GDM1 (cell line): ENCODE data around the gene IRAK2.

Source experiments
- DNase-seq: peaks from one replicate; lab custom pipeline; 2025; lab: John Stamatoyannopoulos, UW

Gene IRAK2

DNA sequence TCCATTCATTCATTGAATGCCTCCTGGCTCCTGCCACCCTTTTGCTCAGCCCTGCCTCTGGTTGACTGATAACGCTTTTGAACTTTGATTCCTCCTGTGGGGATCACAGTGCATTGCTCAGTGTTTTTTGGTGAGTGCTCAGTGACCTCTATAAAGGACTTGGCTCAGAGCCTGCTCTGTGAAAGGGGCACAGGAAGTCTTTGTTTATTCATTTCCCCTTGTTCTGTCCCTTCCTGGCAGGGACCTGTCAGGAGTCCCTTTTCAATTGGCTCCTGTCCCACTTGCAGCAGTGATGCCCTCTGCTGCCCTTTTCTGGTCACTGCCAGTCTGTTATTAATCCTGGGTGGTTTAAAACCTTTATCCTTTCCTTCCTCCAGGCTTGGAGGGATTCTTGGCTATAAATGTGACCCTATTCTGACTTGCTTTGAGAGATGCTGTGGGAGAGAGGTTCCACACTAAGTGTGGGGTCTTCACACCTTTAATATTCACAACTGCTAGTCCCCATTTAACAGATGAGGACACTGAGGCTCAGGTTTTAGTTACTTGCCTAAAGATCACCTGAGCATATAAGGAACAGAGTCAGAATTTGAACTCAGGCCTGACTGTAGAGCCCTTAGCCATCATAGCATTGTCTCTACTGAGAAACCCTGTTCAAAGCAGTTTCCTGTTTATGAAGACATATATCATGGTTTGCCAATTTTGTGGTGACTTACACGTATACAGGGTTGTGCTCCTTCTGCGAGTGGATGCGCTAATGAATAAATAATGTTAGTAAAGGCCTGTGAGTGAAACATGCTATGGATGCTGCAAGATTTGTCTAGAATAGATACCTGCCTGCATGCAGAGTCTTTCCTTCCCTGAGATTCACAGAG lies 60.3 kb downstream of the IRAK2 start:
- DNase-seq: peak; percentile 60

GRCh38 chr3:10226293-10226692 lies 61.6 kb downstream of the IRAK2 start:
- DNase-seq: no peak

DNA sequence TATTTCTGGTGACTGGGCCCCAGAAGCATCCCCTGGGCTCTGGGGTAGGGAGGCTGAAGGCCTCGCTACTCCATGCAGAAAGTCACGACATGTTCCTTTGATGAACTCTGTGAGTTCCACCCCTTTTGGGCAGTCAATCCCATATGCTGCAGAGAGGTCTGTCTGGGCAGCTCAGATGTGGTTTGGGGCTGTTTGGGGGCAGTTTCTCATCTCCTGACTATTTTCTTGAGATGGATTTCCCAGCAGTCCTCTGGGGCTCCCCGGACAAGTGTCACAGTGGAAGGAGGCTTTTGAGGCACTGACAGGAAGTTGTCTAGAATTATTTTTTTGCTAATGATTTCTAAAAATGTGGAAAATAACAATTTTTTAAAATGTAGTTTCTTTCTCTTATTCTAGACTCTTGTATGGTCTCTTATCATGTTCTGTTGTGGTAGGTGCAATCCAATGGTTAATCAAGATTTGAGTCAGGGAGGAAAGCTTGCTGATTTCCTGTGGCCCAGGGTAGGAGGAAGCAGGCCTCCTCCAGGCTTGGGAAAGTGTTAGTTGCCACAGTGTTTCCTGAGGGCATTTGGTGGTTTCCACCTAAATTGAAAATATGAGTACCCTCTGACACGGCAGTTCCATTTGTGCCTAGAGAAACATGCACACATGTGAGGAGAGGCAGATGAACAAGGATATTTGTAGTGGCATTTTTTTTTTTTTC lies 63.7 kb downstream of the IRAK2 start:
- peak; percentile 83 for DNase-seq

DNA sequence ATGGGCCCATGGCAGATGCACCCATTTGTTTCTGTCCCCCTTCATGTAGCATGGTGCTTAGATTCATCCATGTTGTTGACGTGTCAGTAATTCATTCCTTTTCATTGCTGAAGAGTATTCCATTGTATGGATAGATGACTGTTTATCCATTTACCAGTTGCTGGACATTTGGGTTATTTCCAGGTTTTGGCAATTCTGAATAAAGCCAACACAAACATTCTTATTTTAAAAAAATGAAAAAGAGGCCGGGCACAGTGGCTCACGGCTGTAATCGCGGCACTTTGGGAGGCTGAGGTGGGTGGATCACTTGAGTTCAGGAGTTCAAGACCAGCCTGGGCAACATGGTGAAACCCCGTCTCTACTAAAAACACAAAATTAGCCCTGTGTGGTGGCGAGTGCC lies 64.9 kb downstream of the IRAK2 start:
- DNase-seq: no peak

- no peak for DNase-seq
Measured at GRCh38 chr3:10232137-10232536, 67.4 kb downstream of the IRAK2 start.

- DNase-seq: no peak
Measured at GRCh38 chr3:10233988-10234387, 69.3 kb downstream of the IRAK2 start.

DNA sequence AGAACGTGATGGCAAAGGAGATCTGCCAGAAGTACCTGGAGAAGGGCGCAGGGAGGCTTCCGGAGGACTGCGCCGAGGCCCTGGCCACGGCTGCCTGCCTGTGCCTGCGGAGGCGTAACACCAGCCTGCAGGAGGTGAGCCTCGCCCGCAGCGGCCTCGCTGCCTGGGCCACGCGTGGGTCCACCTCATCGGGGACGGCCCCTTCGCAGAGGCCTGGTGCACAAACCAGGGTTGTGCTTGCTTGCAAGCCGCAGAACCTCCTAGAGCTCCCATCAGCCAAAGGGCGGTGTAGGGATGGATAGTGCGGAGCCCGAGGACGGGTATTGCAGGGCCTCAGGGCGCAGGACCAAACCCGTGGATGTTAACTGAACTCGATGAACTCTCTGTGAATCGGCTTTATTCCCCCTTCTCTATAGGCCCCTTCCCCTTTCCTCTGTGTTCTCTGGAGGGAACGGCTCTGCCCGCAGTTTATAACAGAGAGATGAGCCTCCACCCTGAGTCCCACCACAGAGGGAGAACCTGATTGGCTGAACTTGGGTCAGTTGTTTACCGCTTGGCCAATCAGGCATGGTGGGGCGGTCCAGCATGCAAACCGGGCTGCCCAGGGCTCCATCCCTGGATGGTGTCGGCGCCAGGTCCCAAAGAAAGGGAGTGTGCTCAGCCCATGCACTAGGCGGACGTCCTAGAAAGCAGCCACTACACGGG lies 70.0 kb downstream of the IRAK2 start:
- no peak for DNase-seq

- DNase-seq: no peak
Measured at GRCh38 chr3:10235551-10235950, 70.8 kb downstream of the IRAK2 start.

DNA sequence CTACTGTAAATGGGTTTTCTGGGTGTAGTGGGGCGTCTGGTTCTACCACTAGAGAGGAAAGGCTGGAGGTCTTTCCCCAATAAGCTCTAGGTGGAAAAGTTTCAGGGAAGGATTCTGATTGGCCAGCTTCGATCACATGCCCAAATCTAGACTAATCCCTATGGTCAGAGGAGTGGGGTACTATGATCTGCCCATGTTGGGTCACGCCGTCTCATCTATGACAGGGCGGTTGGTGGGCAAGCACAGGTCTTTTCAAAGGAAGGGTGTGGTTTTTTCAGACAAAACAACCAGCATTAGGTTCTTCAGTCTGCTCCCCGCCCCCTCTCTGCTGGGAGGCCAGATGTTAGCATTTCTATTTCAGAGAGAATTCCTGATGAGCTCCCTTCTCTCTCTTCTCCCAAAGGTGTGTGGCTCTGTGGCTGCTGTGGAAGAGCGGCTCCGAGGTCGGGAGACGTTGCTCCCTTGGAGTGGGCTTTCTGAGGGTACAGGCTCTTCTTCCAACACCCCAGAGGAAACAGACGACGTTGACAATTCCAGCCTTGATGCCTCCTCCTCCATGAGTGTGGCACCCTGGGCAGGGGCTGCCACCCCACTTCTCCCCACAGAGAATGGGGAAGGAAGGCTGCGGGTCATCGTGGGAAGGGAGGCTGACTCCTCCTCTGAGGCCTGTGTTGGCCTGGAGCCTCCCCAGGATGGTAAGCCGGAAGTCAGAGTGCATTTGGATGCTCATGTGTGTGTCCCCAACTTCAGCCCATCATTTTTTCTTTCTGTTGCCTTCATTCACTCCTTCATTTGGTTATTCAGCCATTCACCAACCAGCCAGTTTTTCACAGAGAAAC lies 73.8 kb downstream of the IRAK2 start:
- DNase-seq: no peak

DNA sequence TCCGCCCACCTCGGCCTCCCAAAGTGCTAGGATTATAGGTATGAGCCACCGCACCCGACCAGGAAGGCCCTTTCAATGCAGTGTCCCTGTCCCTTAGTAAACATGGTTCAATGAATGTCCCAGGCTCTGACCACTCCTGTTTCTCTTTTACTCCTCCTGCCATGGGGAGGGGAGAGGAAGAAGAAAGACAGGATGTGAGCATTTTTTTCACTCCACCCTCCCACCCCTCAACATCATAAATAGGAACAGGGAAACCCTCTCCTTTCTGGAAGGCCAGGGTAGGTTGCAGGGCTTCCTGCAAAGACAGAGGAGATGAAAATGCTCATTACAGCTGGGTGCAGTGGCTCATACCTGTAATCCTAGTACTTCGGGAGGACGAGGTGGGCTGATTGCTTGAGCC lies 76.1 kb downstream of the IRAK2 start:
- DNase-seq: no peak

DNA sequence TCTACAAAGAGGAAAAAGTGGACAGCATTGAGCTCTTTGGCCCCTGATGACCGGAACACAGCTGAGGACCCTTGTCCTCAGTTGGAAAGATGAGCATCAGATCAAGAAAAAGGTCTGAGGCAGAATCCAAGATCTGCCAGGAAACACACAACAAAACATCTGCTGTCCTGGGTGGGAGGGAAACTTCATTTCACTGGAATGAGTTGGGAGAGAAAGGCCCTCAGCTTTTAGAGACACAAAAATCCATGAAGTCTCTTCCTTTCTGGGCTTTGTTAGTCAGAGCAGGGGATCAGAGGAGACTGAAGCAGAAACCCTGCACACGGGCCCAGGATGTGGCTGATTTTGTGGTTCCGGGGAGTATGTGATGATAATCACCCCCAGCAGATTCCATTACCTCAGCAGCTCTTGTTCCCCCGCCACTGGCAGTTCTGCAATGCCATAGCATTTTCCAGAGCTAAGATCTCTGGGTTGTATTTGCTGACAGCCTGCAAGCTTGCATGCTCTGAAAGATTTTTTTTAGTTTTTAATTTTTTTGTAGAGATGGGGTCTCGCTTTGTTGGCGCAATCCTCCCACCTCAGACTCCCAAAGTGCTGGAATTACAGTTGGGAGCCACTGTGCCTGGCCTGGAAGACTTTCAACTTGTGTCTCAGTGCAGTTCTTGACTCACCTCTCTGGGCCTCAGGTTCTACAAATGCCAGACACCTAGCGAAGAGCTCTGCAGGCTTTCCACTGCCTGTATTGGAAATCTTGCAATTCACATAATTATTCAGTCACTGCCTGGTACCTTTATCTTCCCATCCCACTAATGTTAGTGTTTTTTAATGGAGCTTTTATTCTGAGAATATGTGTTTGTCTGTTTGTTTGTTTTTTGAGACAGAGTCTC lies 77.7 kb downstream of the IRAK2 start:
- DNase-seq: no peak

GRCh38 chr3:10244009-10244408 lies 79.3 kb downstream of the IRAK2 start:
- no peak for DNase-seq

- DNase-seq: no peak
Measured at GRCh38 chr3:10245081-10245712, 80.5 kb downstream of the IRAK2 start.

DNA sequence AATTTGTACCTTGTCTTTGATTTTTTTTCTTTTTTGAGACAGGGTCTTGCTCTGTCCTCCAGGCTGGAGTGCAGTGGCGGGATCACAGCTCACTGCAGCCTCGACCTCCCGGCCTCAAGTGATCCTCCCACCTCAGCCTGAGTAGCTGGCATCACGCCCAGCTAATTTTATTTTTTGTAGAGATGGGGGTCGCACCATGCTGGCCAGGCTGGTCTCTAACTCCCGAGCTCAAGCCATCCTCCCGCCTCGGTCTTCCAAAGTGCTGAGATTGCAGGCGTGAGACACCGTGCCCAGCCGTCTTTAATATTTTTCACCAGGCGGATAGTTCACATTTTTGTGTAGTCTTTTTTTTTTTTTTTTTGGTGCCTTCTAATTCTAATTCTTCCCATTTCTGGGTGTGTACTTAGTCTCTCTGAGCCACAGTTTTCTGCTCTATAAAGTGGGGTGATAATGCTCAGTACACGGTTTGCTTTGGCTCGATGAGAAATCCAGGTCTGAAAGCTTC lies 83.0 kb downstream of the IRAK2 start:
- no peak for DNase-seq

GRCh38 chr3:10248184-10248983 lies 83.7 kb downstream of the IRAK2 start, which contains the start of gene TATDN2:
TATDN2 (plus strand) TSS chr3:10248459; CDS start chr3:10249201, 742 bp downstream.
- peak; percentile 97 for DNase-seq

GRCh38 chr3:10248984-10249748 lies 84.4 kb downstream of the IRAK2 start:
- no peak for DNase-seq

DNA sequence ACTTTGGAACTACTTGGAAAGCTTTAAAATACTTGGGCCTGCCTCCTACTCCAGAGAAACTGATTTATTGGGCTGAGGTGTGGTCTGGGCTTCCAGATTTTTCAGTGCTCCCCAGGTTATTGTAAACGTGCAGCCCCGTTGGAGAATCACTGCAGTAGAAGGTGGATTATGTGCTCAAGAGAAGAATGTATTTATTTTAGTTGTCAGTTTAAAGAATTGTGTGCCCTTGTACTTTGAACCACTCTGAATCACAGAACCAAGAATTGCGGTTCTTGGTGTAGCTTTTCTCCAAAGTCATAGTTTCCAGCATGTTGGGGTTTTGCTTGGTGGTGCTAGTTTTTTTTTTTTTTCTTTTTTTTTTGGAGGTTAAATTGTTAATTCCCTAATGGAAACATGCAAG lies 85.1 kb downstream of the IRAK2 start:
- no peak for DNase-seq

DNA sequence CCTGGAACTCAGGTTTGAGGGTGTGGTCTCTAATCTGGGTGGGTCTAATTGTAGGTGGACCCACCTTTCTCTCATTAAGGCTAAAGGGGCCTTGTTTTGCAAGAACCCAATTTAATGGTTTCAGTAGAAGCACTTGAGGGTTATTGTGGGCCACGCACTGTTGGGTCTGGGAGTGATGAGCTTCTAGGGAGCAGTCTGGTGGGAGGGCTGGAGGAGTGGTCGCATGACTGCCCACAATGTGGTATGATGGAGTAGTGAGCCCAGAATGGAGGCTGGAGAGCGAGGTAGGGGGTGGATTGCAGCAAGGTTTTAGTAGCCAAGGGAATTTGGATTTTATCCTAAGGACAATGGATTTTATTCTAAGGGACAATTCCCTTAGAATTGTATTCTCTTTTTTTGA lies 86.3 kb downstream of the IRAK2 start:
- no peak for DNase-seq
